ENCODE measurements around the gene APLF. TPM values are rescaled to one million over a fixed set of nuclear protein-coding genes. Genes with fewer than 3 reads are reported as not detected.

APLF gene
- total RNA-seq, 1 donor from 2014 or later = 4.4 TPM

- Mint-ChIP-seq H3K4me3 (ENCODE audit: unreplicated experiment) (no peak overlapping the region), H3K9me3 (ENCODE audit: unreplicated experiment) (no peaks in the 10 kb centered on the region), H3K36me3 (ENCODE audit: unreplicated experiment) (no peaks in the 10 kb centered on the region), H3K27ac (ENCODE audit: unreplicated experiment) (no peak overlapping the region), H3K27me3 (ENCODE audit: unreplicated experiment) (no peaks in the 10 kb centered on the region), H3K4me1 (ENCODE audit: low read depth, unreplicated experiment) (no peaks in the 10 kb centered on the region)
- TF ChIP-seq CTCF (IDR thresholded peaks at IDR 0.05; ENCODE audit: partially characterized antibody, unreplicated experiment) = no peak
- DNase-seq = no peak
Measured at GRCh38 chr2:68579689-68580088, 112.3 kb downstream of the APLF start.

- Mint-ChIP-seq H3K36me3 (ENCODE audit: unreplicated experiment) (no peaks in the 10 kb centered on the region), H3K4me3 (ENCODE audit: unreplicated experiment) (no peak overlapping the region)
- TF ChIP-seq CTCF (IDR thresholded peaks at IDR 0.05; ENCODE audit: partially characterized antibody, unreplicated experiment) = no peak
Measured at GRCh38 chr2:68588589-68588988, 121.2 kb downstream of the APLF start.

GRCh38 chr2:68589963-68590362 lies 122.6 kb downstream of the APLF start:
- no peak overlapping the region for H3K4me3 Mint-ChIP-seq (ENCODE audit: unreplicated experiment)
- H3K9me3 Mint-ChIP-seq (ENCODE audit: unreplicated experiment) = peaks cover 2% of the 10 kb centered on the region
- H3K27me3 Mint-ChIP-seq (ENCODE audit: unreplicated experiment) = no peaks in the 10 kb centered on the region

More at GRCh38 chr2:68588589-68588988, 121.2 kb downstream of the APLF start:
- Mint-ChIP-seq H3K27me3 (ENCODE audit: unreplicated experiment) (no peaks in the 10 kb centered on the region), H3K27ac (ENCODE audit: unreplicated experiment) (no peak overlapping the region), H3K9me3 (ENCODE audit: unreplicated experiment) (no peaks in the 10 kb centered on the region), H3K4me1 (ENCODE audit: low read depth, unreplicated experiment) (no peaks in the 10 kb centered on the region)
- no peak for DNase-seq

GRCh38 chr2:68590702-68591101 lies 123.3 kb downstream of the APLF start:
- H3K4me3 Mint-ChIP-seq (ENCODE audit: unreplicated experiment) = no peak overlapping the region
- H3K27ac Mint-ChIP-seq (ENCODE audit: unreplicated experiment) = no peak overlapping the region
- peaks cover 2% of the 10 kb centered on the region for H3K4me1 Mint-ChIP-seq (ENCODE audit: low read depth, unreplicated experiment)
- no peaks in the 10 kb centered on the region for H3K36me3 Mint-ChIP-seq (ENCODE audit: unreplicated experiment)
- TF ChIP-seq CTCF (IDR thresholded peaks at IDR 0.05; ENCODE audit: partially characterized antibody, unreplicated experiment) = no peak
- no peak for DNase-seq
- peaks cover 2% of the 10 kb centered on the region for H3K9me3 Mint-ChIP-seq (ENCODE audit: unreplicated experiment)
- H3K27me3 Mint-ChIP-seq (ENCODE audit: unreplicated experiment) = no peaks in the 10 kb centered on the region

More at GRCh38 chr2:68589963-68590362, 122.6 kb downstream of the APLF start:
- no peak for DNase-seq
- no peaks in the 10 kb centered on the region for H3K36me3 Mint-ChIP-seq (ENCODE audit: unreplicated experiment)
- no peak for TF ChIP-seq CTCF (IDR thresholded peaks at IDR 0.05; ENCODE audit: partially characterized antibody, unreplicated experiment)
- H3K4me1 Mint-ChIP-seq (ENCODE audit: low read depth, unreplicated experiment) = peaks cover 2% of the 10 kb centered on the region
- H3K27ac Mint-ChIP-seq (ENCODE audit: unreplicated experiment) = no peak overlapping the region

- H3K4me3 Mint-ChIP-seq (ENCODE audit: unreplicated experiment) = no peak overlapping the region
- H3K36me3 Mint-ChIP-seq (ENCODE audit: unreplicated experiment) = no peaks in the 10 kb centered on the region
- no peak for DNase-seq
- H3K4me1 Mint-ChIP-seq (ENCODE audit: low read depth, unreplicated experiment) = peaks cover 2% of the 10 kb centered on the region
- no peaks in the 10 kb centered on the region for H3K27me3 Mint-ChIP-seq (ENCODE audit: unreplicated experiment)
- no peak overlapping the region for H3K27ac Mint-ChIP-seq (ENCODE audit: unreplicated experiment)
- no peak for TF ChIP-seq CTCF (IDR thresholded peaks at IDR 0.05; ENCODE audit: partially characterized antibody, unreplicated experiment)
- H3K9me3 Mint-ChIP-seq (ENCODE audit: unreplicated experiment) = peaks cover 2% of the 10 kb centered on the region
Measured at GRCh38 chr2:68591225-68591624, 123.8 kb downstream of the APLF start.
